Hepatocyte (in vitro differentiated cells): Measurements from ENCODE around the gene EHD2.

Experiments
- CTCF ChIP-seq: fragments of 200-600 bp; sonication (generic); IDR thresholded peaks from 2 replicates; pipeline ENCODE4 v1.5.1; 2016; ENCODE audit warnings: antibody characterized with exemption, mild to moderate bottlenecking; ENCODE audit not compliant: poor library complexity
- EZH2 ChIP-seq: fragments of 200-600 bp; sonication (generic); IDR thresholded peaks from 2 replicates; pipeline ENCODE4 v1.6.1; 2016; ENCODE audit warnings: antibody characterized with exemption, mild to moderate bottlenecking, borderline replicate concordance

GRCh38 chr19:47686679-47687450 is 26.4 kb upstream of the EHD2 start:
- TF ChIP-seq CTCF (no peak), EZH2 (no peak)
